ENCODE data around the gene HAS3. TPM values are rescaled to one million over a fixed set of nuclear protein-coding genes. Genes with fewer than 3 reads are reported as not detected.

Gene HAS3
- total RNA-seq, 1 experiment from 2014 or later = 140 TPM

GRCh38 chr16:69077251-69077650 is 28.2 kb upstream of the HAS3 start (continued):
- no peak for TF ChIP-seq REST (IDR thresholded peaks at IDR 0.05; ENCODE audit: low read depth)

- Histone ChIP-seq H3K79me2 (ENCODE audit: insufficient read depth, low read length) (no peaks in the 10 kb centered on the region), H3K4me3 (replicated peaks in 1 of 2; ENCODE audit: low read depth in 1 of 2, low read length in 2 of 2) (no peak overlapping the region), H3K36me3 (ENCODE audit: control insufficient read depth in 1 of 2, insufficient read depth in 2 of 2, low read length in 2 of 2) (no peaks in the 10 kb centered on the region), H3K9me3 (ENCODE audit: control insufficient read depth in 1 of 2, insufficient read depth in 1 of 2, low read depth in 1 of 2, low read length in 2 of 2) (no peaks in the 10 kb centered on the region), H3K4me2 (ENCODE audit: low read length) (peak overlapping the region; percentile 54), H3K4me1 (ENCODE audit: control insufficient read depth in 1 of 2, insufficient read depth in 2 of 2, low read length in 2 of 2) (peaks cover 42 to 70% of the 10 kb centered on the region in 2 experiments), H2AFZ (ENCODE audit: low read depth, low read length, poor library complexity, severe bottlenecking) (no peak overlapping the region), H3K27ac (ENCODE audit: low read depth, low read length) (peak overlapping the region; percentile 73), H3K9me2 (ENCODE audit: insufficient read depth) (no peaks in the 10 kb centered on the region), H4K20me1 (ENCODE audit: insufficient read depth) (no peaks in the 10 kb centered on the region), H3K27me3 (ENCODE audit: insufficient read depth, low read length) (no peaks in the 10 kb centered on the region), H3K9ac (ENCODE audit: low read length) (peak overlapping the region; percentile 46)
- CTCF ChIA-PET = no interaction called here
- TF ChIP-seq ZNF274 (IDR thresholded peaks at IDR 0.05; ENCODE audit: low read depth, low read length) = no peak
- no peak for TF ChIP-seq POLR2A (IDR thresholded peaks at IDR 0.05; ENCODE audit: borderline replicate concordance, extremely low read depth, insufficient read depth, insufficient read length)
- no peak for TF ChIP-seq MAX (IDR thresholded peaks at IDR 0.05)
- TF ChIP-seq RAD21 (IDR thresholded peaks at IDR 0.05; ENCODE audit: low read depth) = no peak
- no peak for TF ChIP-seq POLR2AphosphoS5 (IDR thresholded peaks at IDR 0.05; ENCODE audit: low read depth, low read length)
- no peak for TF ChIP-seq SRF (IDR thresholded peaks at IDR 0.05; ENCODE audit: low read depth)
- no peak for TF ChIP-seq SIN3A (IDR thresholded peaks at IDR 0.05; ENCODE audit: low read depth)
- TF ChIP-seq SP1 (IDR thresholded peaks at IDR 0.05; ENCODE audit: low read depth) = no peak
- TF ChIP-seq EZH2phosphoT487 (IDR thresholded peaks at IDR 0.05; ENCODE audit: borderline replicate concordance) = no peak
- RAD21 ChIA-PET (ENCODE audit: low non-redundant PET in 1 of 2, low total read pairs in 2 of 2, uncharacterized antibody in 2 of 2, unreplicated experiment in 2 of 2) = no interaction called here
- no TSS peak for BruUV-seq (replicated peaks)
- DNase-seq (ENCODE audit: low read depth, low spot score) (no peak), ATAC-seq (no peak)
- intact Hi-C loops (cut with micrococcal nuclease) = no loop called here
- POLR2A ChIA-PET = no interaction called here
Observed at GRCh38 chr16:69078073-69078472, 27.4 kb upstream of the HAS3 start.

All from HCT116 (cell line).